ENCODE results near the gene CABP7. TPM values are rescaled to one million over a fixed set of nuclear protein-coding genes. Genes with fewer than 3 reads are reported as not detected.

CABP7 gene
- total and polyA plus RNA-seq, 2 experiments from 2014 or later, result 0.06 to 0.24 TPM

- H3K4me1 ChIP-seq (ENCODE audit: insufficient read depth), result no peaks in the 10 kb centered on the region
- DNase-seq (ENCODE audit: low spot score) (no peak), ATAC-seq (no peak)
These were observed 4.6 kb upstream of the CABP7 start for GRCh38 chr22:29715240-29715639.

More at GRCh38 chr22:29715240-29715639, 4.6 kb upstream of the CABP7 start:
- peaks cover 31% of the 10 kb centered on the region for H3K27me3 Mint-ChIP-seq (ENCODE audit: insufficient read depth, low read depth, poor library complexity)
- Histone ChIP-seq H3F3A (replicated peaks; ENCODE audit: low read depth) (0 out of 2 replicates have a peak, but pooled peaks cover 3% of the 10 kb centered on the region), H3K4me2 (no peak overlapping the region), H4K20me1 (replicated peaks; ENCODE audit: insufficient read depth) (no peaks in the 10 kb centered on the region), H3K79me2 (replicated peaks; ENCODE audit: insufficient read depth) (no peaks in the 10 kb centered on the region), H3K27me3 (ENCODE audit: insufficient read depth) (peaks cover 30% of the 10 kb centered on the region), H3K9me2 (ENCODE audit: insufficient read depth) (no peaks in the 10 kb centered on the region), H2AFZ (no peak overlapping the region), H3K4me3 (no peak overlapping the region), H3K27ac (ENCODE audit: low read depth) (no peak overlapping the region), H3K36me3 (ENCODE audit: insufficient read depth) (no peaks in the 10 kb centered on the region)
- H3K4me3 Mint-ChIP-seq, result no peak overlapping the region
- no peaks in the 10 kb centered on the region; the same call in 2 of the 3 replicates for H3K36me3 Mint-ChIP-seq (ENCODE audit: low read depth)
- H3K27ac Mint-ChIP-seq, result no peak overlapping the region
- H3K4me1 Mint-ChIP-seq, result peaks cover 9% of the 10 kb centered on the region
- H3K9me3 Mint-ChIP-seq, result no peaks in the 10 kb centered on the region
- TF ChIP-seq JUNB (IDR thresholded peaks at IDR 0.05; ENCODE audit: unreplicated experiment) (no peak), EZH2phosphoT487 (IDR thresholded peaks at IDR 0.05; ENCODE audit: unreplicated experiment) (no peak), STAT1 (IDR thresholded peaks at IDR 0.05; ENCODE audit: unreplicated experiment) (no peak), ZNF114 (CRISPR knock-in tag; IDR thresholded peaks at IDR 0.05) (no peak), ETS1 (IDR thresholded peaks at IDR 0.05) (no peak), POLR2AphosphoS5 (IDR thresholded peaks at IDR 0.05; ENCODE audit: low read depth) (no peak), CREB1 (CRISPR knock-in tag; IDR thresholded peaks at IDR 0.05; ENCODE audit: low read depth) (no peak)
- TF ChIP-seq, protein P1, sequence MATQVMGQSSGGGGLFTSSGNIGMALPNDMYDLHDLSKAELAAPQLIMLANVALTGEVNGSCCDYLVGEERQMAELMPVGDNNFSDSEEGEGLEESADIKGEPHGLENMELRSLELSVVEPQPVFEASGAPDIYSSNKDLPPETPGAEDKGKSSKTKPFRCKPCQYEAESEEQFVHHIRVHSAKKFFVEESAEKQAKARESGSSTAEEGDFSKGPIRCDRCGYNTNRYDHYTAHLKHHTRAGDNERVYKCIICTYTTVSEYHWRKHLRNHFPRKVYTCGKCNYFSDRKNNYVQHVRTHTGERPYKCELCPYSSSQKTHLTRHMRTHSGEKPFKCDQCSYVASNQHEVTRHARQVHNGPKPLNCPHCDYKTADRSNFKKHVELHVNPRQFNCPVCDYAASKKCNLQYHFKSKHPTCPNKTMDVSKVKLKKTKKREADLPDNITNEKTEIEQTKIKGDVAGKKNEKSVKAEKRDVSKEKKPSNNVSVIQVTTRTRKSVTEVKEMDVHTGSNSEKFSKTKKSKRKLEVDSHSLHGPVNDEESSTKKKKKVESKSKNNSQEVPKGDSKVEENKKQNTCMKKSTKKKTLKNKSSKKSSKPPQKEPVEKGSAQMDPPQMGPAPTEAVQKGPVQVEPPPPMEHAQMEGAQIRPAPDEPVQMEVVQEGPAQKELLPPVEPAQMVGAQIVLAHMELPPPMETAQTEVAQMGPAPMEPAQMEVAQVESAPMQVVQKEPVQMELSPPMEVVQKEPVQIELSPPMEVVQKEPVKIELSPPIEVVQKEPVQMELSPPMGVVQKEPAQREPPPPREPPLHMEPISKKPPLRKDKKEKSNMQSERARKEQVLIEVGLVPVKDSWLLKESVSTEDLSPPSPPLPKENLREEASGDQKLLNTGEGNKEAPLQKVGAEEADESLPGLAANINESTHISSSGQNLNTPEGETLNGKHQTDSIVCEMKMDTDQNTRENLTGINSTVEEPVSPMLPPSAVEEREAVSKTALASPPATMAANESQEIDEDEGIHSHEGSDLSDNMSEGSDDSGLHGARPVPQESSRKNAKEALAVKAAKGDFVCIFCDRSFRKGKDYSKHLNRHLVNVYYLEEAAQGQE (IDR thresholded peaks at IDR 0.05; ENCODE audit: unreplicated experiment), result no peak
- TF ChIP-seq, protein P2, sequence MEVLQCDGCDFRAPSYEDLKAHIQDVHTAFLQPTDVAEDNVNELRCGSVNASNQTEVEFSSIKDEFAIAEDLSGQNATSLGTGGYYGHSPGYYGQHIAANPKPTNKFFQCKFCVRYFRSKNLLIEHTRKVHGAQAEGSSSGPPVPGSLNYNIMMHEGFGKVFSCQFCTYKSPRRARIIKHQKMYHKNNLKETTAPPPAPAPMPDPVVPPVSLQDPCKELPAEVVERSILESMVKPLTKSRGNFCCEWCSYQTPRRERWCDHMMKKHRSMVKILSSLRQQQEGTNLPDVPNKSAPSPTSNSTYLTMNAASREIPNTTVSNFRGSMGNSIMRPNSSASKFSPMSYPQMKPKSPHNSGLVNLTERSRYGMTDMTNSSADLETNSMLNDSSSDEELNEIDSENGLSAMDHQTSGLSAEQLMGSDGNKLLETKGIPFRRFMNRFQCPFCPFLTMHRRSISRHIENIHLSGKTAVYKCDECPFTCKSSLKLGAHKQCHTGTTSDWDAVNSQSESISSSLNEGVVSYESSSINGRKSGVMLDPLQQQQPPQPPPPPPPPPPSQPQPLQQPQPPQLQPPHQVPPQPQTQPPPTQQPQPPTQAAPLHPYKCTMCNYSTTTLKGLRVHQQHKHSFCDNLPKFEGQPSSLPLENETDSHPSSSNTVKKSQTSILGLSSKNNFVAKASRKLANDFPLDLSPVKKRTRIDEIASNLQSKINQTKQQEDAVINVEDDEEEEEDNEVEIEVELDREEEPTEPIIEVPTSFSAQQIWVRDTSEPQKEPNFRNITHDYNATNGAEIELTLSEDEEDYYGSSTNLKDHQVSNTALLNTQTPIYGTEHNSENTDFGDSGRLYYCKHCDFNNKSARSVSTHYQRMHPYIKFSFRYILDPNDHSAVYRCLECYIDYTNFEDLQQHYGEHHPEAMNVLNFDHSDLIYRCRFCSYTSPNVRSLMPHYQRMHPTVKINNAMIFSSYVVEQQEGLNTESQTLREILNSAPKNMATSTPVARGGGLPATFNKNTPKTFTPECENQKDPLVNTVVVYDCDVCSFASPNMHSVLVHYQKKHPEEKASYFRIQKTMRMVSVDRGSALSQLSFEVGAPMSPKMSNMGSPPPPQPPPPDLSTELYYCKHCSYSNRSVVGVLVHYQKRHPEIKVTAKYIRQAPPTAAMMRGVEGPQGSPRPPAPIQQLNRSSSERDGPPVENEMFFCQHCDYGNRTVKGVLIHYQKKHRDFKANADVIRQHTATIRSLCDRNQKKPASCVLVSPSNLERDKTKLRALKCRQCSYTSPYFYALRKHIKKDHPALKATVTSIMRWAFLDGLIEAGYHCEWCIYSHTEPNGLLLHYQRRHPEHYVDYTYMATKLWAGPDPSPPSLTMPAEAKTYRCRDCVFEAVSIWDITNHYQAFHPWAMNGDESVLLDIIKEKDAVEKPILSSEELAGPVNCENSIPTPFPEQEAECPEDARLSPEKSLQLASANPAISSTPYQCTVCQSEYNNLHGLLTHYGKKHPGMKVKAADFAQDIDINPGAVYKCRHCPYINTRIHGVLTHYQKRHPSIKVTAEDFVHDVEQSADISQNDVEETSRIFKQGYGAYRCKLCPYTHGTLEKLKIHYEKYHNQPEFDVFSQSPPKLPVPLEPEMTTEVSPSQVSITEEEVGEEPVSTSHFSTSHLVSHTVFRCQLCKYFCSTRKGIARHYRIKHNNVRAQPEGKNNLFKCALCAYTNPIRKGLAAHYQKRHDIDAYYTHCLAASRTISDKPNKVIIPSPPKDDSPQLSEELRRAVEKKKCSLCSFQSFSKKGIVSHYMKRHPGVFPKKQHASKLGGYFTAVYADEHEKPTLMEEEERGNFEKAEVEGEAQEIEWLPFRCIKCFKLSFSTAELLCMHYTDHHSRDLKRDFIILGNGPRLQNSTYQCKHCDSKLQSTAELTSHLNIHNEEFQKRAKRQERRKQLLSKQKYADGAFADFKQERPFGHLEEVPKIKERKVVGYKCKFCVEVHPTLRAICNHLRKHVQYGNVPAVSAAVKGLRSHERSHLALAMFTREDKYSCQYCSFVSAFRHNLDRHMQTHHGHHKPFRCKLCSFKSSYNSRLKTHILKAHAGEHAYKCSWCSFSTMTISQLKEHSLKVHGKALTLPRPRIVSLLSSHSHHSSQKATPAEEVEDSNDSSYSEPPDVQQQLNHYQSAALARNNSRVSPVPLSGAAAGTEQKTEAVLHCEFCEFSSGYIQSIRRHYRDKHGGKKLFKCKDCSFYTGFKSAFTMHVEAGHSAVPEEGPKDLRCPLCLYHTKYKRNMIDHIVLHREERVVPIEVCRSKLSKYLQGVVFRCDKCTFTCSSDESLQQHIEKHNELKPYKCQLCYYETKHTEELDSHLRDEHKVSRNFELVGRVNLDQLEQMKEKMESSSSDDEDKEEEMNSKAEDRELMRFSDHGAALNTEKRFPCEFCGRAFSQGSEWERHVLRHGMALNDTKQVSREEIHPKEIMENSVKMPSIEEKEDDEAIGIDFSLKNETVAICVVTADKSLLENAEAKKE (CRISPR knock-in tag; IDR thresholded peaks at IDR 0.05), result no peak
